ENCODE measurements around the gene ZBTB20.

ZBTB20 gene

DNA sequence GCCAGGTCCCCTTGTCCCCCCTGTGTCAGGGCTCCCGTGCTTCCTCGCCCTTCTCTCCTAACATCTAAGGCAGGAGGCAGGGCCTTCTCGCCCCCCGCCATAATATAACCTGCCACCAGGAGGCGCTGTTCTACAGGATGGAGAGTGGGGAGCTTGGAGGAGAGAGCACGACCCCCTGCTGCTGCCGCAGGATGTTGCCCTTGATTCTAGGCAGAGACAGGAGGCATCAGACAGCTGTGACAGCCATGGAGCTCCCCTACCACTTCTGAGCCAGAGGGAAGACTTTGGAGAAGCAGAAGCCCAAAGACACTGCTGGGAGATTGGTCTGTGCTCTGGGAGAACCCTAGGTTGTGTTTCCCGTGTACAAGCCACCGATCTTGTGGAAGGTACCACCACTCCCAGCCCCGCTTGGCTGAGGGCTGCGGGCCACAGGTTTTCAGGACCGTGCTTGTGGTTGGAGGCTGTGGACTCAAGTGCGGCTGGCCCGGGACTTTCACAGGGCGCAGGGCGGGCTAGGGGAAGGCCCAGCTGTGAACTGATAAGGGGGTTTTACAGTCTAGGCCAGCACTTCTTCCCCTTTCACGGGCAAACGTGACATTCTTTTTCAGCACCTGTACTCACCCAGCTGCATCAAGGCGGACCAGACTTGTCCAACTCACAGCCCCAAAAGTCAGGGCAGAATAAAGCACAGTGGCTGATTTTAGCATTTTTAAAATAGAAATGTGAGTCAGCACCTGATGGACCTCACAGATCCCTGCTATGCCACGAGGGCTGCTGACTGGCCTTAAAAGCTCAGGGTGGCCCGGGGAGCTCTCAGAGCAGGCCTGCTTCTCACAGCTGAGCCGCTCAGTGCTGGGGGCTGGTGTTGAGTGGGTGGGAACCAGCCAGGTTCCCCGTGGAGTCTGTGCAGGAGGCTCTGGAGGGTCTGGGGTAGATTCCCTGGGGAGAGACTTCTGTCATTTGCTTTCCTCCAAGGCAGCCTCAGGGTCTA is 855.9 kb downstream of the ZBTB20 start:
- peak; percentile 53 for DNase-seq (ENCODE audit: low spot score)

DNA sequence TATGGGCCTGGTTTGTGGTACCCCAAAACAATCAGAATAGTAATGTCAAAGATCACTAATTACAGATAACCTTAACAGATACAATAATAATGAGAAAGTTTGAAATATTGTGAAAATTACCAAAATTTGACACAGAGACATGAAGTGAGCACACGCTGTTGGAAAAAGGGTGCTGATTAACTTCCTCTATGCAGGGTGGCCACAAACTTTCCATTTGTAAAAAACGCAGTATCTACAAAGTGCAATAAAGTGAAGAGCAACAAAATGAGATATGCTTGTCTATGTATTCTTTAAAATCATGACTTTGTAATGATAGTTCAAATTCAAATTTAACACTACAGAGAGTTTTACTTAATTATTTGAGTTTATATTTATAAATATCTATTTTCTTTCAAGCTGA is 860.8 kb downstream of the ZBTB20 start:
- DNase-seq (ENCODE audit: low spot score) = no peak

DNA sequence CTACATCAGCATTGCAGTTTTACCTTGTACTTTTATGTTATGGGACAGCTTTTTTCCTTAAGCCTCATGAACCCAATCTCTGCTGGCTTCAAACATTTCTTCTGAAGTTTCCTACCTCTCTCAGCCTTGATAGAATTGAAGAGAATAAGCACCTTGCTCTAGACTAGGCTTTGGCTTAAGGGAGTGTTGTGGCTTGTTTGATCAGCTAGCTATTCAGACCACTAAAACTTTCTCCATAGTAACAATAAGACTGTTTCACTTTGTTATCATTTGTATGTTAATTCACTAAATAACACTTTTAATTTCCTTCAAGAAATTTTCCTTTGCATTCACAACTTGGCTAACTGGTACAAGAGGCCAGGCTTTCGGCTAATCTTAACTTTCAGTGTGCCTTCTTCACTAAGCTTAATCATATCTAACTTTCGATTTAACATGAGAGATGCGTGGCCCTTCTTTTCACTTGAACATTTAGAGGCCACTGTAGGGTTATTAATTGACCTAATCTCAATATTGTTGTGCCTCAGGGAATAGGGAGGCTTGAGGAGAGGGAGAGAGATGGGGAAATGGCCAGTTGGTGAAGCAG is 861.3 kb downstream of the ZBTB20 start:
- DNase-seq (ENCODE audit: low spot score) = no peak

DNA sequence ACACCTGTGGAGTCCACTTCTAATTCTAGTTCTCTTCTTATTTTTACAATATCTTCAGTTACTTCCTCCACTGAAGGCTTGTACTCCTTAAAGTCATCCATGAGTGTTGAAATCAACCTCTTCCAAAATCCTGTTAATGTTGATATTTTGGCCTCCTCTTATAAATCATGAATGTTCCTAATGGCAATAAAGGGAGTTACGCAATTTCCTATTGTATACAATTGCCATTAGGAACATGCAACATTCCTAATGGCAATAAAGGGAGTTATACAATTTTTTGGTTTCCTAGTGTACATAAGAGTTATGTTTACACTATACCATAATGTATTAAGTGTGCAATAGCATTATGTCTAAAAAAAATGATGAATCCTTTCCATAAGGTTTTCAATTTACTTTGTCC is 862.4 kb downstream of the ZBTB20 start:
- DNase-seq (ENCODE audit: low spot score) = no peak

All from kidney tubule cell (primary cell).